NCI-H774 (cell line): Measurements from ENCODE around the gene SMYD3.

Experiments used
- DNase-seq: peaks from one replicate; lab custom pipeline; 2025; lab: John Stamatoyannopoulos, UW

The SMYD3 gene

DNA sequence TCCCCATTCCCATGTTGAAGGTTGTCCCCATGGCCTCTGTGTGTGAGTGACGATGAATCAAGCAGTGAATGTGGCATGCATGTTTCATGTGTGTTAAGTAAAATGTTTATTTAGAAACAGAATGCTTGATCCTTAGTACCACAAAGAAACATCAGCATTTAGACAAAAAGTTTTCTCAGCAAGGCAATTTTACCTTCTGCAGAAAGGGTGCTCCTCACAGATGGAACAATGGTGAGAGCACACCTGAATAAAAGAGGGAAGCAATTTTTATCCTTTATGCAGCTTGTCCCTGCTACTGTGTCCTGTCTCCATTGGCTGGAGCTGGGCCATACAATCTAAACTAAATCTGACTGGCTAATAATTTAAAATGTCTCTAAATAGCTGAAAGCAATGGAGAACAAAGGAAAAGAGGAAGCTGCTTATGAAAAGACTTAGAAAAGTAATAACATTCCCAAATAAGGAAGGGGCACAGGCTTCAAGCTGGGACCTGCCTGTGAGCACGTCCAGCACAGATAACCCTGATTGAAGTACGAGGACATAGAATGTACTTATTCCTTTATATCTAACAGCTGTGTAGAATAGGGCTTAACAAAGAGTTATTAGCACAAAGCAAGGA, 8.4 kb upstream of the SMYD3 start:
- no peak for DNase-seq

DNA sequence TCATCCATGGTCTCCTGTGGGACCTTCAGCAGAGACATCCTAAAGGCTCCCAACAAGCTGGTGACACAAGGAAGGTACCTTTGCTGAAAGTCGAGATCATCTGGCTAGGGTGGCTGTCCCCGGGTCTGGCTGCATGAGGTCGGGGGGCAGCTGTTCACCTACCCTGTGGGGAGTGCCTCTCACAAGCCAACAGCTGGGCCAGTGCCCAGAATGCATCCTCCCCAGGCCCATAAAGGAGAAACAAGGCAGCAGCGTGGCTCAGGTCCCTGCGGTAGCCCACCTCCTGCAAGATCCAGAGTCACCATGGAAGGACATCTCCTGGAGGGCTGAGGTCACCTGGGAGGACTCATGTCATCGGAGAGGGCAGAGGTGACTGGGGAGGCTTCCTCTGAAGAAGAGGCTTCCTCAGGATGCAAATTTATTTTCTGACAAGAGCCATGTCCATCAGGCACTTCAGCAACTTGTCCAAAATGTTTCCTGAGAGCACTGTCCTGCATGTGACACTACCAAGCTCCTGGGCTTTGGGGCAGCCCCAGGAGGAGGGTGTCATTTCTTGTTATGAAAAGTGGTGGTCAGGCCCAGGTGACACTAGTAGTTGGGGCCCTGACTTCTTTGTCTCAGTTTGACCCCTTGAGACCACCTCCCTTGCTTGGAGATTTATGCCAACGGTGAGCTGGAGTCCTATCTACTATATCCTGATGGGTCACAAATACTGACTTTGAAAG, 6.7 kb upstream of the SMYD3 start:
- no peak for DNase-seq

DNA sequence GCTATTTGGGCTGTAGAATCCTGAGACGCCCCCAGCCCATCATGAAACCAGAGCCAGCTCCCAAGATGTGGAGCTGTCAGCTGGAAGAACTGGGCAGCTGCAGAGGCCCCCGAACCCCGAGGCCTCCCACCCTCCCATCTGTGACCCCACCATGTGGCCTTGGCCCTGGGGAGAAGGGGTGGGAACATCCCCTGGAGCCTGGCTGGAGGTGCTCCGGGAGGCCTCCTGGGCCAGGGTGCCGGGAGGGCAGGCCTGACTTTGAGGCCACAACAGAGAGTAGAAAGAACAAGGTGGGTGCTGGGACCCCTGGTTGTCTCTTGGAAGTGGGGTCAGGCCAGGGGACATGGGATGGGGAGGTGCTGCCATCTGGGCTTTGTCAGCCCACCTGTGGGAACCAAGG, 6.0 kb upstream of the SMYD3 start:
- DNase-seq, result no peak

DNA sequence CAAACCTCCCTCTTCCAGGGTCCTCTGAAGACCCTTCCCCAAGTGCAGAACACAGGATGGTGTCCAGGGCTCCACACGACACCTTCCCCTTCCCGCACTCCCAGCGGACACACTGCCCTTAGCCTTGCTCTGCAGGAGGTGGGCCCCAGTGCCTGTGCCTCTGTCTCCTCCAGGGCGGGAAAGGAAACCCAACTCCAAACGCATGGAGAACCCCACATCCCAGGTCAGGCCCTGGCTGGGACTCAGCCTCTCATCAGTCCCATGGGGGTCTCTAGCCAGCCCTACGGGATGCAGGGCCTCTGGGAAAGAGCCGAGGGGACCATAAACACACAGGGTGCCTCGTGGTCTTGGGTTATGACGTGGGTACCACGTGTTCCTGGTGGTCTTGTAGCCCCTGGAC, 5.6 kb upstream of the SMYD3 start:
- DNase-seq, result no peak

DNA sequence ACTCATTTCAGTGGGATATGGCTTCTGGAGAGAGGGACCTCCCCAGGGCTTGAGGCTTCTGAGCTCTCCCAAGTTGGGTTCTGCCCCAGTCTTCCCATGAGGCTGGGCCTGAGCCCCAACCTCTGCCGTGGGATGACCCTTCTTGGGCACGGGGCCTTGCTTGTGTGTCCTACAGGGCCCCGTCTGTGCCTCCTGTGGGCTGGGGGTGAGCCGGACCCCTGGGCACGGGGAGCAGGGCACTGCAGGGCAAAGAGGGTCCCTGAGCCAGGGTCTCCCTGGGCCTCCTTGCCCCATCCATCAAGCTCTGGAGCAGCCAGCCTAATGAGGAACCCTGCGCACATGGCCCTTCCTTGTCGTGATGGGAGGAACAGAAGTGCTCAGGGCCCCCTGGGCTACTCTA, 5.2 kb upstream of the SMYD3 start:
- no peak for DNase-seq

DNA sequence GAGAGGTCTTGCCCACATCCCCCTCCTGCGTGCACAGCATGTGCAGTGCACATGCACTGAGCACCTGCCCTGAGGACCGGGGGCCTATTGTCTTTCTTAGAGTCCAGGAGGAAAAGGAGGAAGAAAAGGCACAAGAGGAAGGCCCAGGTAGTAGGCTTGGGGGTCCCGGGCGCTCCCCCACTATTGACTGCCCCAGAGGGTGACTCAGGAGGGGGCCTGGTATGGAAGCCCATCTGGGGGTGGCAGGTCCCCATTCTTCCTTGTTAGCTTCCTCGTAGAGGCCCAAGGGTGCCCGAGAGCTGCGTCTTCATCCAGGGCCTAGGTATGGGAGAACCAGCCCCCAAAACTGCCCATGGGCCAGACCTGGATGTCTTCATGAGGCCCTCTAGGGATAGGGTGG, 4.1 kb upstream of the SMYD3 start:
- no peak for DNase-seq

DNA sequence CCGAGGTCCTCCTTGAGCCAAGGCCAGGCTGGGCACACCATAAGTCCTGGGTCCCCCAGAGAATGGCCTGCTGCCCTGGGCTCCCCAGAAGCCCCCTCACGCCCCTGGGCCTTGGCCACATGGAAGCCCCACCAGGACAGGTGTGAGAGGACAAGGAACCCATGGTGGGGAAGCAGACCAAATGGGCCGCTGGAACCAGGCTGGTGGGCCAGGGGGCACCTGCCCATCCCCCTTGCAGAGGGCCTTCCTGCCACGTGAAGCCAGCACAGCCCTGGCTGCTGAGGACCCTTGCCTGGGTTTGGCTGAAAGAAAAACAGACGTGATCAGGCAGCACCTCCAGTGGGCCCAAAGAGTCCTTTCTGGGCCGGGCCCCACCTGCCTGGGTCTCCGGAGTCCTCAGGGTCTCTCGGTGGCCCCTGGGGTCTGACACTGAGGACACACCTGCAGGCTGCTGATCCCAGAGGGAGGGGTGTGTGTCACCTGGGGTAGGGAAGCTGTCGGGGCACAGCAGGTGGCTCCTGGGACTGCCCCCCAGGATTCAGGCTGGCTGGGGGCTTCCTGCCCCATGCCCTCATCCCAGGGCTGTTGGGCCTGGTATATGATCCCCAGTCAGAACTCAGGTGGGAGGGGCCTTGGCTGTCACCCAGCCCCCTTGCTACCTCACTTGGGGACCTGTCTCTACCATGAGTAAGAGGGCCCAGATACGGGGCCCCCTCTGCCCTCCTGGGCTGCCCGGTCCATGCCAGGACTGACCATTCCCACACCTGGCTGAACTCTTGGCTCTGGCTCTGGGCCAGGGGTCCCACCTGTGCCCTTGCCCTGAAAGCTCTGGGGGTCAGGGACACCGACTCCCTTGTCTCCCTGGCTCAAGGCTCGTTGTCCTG, 3.3 kb upstream of the SMYD3 start:
- DNase-seq, result no peak

DNA sequence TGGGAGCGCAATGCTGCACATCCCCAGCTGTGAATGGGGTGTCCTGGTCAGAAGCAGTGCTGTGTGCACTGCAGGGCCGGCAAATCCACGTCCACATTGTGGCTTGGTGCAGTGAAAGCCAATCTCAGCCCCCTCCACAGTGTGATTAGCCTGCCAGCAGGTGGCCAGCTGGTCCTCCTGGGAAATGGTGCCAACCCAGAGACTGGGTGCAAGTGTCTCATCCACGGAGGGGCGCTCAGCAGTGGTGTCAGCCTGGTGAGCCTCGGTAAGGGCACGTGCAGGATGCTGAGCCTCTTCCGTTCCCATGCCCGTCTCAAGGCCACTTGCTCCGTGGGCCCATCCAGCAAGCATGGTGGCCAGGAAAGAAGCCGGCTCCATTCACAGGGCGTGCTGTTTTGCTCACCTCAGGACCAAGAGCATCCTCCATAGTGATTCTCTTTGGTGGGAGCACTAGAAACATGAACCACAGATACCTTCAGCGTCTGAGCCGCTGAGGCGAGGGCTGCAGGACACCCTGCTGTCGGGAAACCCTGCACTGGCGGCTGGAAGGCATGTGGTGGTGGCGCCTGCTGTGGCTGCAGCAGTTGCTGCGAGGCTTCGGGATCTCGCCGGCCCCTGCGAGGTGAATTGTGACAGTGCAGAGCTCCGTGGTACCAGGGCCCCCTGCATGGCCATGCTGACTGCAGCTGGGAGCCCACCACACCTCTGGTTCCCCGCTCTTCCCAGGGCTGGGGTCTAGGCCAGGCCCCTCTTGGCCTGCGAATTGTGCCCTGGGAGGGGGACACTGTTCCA, 2.0 kb upstream of the SMYD3 start:
- no peak for DNase-seq

DNA sequence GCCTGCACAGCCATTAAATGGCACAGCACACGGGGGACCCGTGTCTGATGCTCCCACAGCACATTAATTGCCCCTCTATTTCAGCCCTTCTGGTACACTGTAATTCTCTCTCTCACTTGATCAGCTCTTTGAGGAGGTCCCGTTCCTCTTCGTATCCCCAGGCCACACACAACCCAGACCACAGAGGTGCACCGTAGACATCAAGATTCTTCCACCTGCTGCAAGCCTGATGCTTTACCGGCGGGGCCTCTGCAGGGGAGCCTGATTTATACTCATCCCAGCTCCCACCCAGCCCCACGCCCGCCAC, 759 bp downstream of the SMYD3 start:
- no peak for DNase-seq

DNA sequence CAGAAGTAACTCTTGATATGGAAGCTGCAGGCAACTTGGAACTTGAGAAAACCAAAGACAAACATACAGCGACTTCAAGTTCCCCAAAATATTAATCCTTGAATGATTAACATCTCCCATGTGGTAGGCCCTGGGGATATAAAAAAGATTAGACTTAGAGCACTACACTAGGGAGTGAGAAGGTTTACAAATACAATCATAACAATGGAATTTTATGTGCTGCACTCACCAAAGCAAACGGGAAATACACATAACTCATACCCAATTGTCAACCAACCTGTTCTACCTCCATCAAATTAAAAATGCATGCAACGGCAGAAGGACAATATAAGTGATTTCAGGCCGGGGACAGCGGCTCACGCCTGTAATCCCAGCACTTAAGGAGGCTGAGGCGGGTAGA, 3.7 kb downstream of the SMYD3 start:
- no peak for DNase-seq

DNA sequence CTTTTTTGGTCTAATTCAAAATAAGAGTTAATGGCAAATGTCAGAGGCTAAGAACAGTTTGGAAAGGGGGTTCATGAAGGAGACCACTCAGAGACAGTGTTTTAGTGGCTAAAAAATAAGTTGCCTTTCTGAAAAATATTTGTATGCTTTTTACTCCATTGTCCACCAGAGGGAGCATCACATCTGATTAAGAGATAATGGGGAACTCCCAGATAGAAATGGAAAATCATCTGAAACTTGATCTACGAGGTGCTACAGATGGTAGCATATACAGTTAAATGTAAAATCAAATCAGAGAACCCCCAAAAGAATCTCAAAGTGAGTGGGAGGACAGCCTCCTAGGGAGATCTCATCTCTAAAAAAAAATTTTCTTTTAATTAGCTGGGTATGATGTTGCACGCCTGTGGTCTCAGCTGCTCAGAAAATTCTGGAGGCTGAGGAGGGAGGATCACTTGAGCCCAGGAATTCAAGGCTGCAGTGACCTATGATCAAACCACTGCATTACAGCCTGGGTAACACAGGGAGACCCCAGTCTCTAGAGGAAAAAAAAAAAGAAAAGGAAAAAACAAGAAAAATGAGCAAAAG, 9.7 kb downstream of the SMYD3 start:
- DNase-seq, result peak; percentile 77

DNA sequence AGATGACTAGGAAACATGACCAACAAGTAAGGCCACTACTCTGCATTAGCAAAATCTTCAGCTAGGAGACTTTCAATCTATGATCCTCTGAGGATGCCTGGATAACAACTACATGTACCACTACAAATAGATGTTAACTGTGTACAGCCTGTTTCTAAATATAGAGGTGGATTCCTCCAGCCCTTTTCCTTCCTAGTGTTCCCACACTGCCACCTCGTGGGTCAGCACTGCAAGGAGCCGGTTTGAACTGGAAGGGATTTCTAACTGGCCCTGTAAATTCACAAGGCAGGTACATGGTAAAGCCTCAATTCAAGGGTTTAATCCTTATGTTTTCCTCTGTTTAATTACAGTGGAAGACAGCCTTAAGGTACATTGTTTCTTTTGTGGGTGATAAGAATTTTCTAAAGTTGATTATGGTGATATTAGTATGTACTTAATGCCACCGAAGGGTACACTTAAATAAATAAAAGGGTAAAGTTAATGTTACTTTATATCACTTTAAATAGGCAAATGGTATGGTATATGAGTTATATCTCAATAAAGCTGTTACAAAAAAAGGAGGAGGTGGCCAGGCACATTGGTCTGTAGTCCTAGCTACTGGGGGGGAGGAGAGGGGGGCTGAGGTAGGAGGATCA, 14.4 kb downstream of the SMYD3 start:
- DNase-seq, result peak; percentile 58

DNA sequence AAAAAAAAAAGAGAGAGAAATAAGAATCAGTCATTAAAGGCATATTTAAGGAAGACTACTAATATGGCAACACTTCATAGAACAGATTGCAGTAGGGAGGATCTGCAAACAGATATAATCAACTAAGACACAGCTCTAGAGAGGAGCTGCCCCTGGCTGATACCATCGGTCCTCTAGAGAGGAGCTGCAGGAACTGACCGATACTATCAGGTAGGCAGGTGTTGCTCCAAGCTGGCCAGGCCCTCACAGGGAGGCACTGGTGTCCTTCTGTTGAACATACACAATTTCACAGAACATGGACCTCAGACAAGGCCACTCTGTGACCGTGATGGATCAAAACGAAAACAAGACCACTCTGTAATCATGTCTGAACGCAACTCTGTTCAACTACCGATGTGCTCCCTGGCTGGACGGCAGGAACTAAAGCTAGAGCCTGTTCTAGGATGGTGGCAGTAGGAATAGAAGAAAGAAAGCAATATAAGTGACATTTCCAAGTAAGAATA, 15.5 kb downstream of the SMYD3 start:
- no peak for DNase-seq

DNA sequence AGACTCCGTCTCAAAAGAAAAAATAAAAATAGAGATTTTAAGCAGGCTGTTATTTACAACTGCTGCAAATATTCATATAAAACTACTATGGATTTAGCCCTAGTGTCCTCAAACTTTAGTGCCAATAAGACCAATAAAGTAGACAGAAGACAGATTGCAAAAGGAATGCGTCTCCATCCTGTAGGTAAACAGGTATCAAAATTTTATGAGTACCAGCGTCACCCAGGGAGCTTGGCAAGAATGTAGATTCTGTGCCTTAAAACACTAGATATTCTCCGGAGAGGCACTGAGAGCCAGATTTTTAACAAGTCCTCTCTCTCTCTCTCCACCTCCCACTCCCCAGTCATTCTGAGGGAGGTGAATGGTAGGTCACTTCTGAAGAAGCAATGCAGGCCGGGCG, 18.4 kb downstream of the SMYD3 start:
- DNase-seq, result no peak

DNA sequence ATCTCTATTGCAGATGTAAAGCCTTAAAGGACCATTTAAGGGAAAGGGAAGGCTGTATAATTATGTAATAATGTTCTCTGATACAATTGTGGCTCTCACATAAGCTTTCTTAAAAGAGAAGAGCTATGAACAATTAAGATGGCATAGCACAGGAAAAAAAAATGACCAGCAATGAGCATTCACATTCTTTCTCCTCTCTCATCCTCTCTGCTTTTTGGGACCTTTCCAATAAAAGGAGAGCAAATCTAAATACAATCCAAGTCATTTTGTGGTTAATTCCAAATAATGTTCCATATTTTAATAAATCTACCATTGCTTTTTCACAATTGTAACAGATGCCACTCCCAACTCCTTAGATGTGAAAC, 23.5 kb downstream of the SMYD3 start:
- no peak for DNase-seq

DNA sequence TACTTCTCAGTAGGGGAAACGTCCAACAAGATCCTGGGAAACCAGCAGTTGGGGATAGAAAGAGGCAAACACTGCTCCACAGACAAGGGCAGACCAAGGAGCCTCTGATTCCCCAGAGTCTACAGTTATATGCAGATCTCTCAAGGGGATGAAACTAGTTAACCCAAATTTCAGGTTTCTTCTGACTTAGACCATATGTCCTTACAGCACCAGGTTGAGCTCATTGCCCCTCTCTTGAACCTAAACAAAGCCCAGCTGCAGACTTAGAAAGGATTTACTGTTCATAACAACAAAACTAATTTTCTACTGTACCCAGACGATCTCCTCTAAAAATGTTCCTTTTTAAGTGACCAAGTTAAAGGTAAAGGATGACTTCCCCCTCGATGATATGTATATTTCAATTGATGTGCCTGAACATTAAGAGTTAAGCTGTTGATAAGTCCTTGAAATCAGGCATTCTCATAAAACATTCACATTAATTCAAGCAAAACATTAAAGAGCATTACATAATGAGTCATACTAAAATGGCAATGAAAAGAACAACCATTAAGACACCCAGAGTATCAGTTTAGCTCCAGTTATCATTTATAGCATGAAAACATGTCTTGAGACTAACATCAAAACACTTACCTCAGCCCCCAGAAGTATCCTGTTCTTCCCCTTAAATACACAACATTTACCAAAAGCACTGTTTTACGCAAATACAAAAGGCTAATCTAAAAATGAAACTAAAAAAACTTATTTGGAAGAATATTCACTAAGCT, 24.1 kb downstream of the SMYD3 start:
- no peak for DNase-seq

DNA sequence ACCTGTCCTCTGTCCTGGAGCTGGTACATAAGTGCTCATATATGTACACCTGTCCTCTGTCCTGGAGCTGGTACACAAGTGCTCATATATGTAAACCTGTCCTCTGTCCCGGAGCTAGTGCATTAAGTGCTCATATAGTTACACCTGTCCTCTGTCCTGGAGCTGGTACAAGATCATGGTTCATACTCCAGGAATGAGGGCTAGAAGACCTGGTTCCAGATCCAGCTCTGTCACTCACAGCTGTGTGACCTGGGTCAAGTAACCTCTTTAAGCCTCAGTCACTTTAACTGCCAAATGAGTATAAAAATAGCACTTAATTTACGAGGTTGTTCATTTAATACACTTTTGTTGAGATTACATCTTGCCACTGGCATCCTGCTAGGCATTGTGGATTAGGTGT, 28.0 kb downstream of the SMYD3 start:
- DNase-seq, result no peak

DNA sequence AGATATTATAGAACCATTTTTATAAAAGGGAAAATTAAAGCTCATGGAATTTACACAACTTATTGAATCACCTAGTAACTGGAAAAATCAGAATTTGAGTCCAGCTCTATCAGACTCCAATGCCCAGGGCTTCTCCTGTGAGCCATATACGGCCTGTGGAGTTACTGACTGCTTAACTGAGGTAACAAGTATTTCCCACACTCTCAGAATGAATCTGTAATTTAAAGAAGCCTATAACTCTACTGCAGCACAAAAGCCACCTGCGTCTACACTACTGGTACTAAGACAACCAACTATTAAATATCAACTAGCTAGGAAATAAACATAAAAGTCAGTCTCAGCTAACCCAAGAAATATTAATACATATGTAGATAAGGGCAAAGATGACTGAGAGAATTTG, 29.4 kb downstream of the SMYD3 start:
- no peak for DNase-seq

DNA sequence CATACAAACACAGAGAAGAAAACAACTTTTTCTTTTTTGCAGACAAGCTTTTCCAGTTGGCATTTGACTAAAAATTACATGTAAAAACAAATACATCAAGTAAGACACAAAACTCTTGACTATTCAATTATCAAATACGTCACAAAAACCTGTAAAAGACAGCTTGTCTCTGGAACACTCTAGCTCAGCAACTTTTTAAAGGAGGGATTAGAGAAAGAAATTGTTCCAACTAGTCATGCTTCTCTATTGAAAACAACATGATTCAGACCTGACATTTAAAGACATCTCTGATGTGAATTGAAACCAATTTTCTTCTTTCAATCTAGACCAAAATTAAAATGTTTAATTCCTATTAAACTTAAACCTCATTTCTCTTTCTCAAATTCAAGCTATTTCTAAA, 30.3 kb downstream of the SMYD3 start:
- no peak for DNase-seq

DNA sequence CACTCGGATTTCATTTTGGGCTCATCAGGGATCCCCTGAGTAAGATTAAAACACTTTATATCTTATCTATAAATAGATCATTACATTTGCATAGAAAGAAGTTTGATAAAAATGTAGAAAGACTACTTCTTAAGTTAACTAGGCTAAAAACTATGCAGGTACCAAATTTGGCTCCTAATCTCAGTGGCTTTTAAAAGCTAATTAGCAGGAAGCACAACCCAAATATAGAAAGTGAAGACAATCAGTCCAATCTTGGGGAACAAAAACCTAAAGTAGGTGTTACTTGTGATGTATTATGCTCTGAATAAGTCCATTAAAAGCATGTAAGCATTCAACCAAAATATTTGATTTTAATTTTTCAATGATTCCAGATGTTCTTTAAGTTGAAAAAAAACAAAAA, 35.4 kb downstream of the SMYD3 start:
- DNase-seq, result no peak

DNA sequence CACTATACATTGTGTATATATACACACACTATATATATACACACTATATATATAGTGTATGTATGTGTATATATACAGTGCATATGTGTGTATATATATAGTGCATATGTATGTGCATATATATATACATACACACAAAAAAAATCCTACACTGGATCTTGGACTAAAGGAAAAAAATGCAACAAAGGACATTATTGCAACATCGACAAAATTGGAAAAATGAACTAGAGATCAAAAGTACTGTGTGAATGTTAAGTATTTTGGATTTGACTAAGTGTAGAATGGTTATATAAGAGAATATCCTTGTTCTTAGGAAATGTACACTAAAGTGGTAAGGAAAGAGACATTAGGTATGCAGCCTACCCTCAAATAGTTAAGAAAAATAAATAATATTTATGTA, 36.5 kb downstream of the SMYD3 start:
- no peak for DNase-seq
